GM18499 (cell line): ENCODE data around the gene RNF38.
"Not testable (repeated sequence)": the region's sequence is repeated elsewhere in the genome, so short reads cannot be mapped to it uniquely, and the experiment has no call there.

Experiments used
- ATAC-seq: cut with Tn5 transposase; IDR thresholded peaks from one replicate; pipeline ENCODE4 v1.9.1; 2021; ENCODE audit warnings: moderate number of reproducible peaks; ENCODE audit not compliant: insufficient read depth, unreplicated experiment

RNF38 gene

DNA sequence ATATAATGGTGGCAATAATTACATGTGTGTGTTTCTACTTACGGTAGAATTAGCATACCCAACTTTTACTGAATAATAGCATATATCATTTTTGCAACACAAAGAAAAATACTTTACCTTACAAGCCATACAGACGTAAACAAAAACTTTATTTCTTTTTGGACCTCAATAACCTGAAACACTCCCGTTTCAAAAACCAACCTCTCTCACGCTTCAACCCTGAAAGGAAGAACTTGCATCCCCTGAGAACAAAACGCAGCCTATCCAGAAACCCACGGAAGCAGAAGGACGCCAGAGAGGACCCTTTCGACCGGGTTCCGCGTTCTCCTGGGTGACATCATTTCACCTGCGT, at the start of gene RNF38:
Gene RNF38, minus strand, starts transcription at position 290 of the 352 bp plus-strand sequence. Its CDS starts 161 bp downstream, at position 129.
- no peak for ATAC-seq

DNA sequence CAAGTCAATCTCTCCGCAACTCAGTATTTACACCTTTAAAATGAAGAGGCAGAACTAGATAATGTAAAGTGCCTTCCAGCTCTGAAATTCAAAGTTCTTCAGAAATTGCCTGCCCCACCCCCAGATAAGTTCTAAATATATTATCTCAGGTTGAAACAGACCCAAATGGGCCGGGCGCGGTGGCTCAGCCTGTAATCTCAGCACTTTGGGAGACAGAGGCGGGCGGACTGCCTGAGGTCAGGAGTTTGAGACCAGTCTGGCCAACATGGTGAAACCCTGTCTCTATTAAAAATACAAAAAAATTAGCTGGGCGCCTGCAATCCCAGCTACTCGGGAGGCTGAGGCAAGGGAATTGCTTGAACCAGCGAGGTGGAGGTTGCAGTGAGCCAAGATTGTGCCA, 48.5 kb upstream of the RNF38 start:
- not testable (repeated sequence) for ATAC-seq

DNA sequence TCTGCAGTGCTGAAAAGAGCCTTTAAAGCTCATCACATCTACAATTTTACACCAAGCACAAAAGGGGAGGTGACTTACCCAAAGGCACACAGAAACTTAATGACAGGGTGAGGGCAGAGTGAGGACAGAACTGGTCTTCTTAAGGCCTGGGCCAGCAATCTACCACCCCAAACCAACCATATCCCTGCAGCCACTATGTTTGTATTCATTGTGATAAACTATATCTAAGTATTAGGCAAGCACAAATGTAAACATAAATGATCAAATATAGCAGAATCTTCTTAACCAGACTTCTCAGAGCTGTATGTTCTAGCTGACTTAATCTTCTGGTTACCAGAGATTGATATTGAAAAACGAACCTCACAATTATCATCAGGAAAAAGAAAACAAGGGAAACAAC, 47.9 kb upstream of the RNF38 start:
- no peak for ATAC-seq

DNA sequence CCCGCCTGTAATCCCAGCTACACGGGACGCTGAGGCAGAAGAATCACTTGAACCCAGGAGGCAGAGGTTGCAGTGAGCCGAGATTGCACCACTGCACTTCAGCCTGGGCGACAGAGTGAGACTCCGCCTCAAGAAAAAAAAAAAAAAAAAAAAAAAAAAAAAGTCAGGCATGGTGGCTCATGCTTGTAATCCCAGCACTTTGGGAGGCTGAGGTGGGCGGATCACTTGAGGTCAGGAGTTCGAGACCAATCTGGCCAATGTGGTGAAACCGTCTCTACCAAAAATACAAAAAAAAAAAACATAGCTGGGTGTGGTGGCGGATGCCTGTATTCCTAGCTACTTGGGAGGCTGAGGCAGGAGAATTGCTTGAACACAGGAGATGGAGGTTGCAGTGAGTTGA, 46.6 kb upstream of the RNF38 start:
- not testable (repeated sequence) for ATAC-seq

DNA sequence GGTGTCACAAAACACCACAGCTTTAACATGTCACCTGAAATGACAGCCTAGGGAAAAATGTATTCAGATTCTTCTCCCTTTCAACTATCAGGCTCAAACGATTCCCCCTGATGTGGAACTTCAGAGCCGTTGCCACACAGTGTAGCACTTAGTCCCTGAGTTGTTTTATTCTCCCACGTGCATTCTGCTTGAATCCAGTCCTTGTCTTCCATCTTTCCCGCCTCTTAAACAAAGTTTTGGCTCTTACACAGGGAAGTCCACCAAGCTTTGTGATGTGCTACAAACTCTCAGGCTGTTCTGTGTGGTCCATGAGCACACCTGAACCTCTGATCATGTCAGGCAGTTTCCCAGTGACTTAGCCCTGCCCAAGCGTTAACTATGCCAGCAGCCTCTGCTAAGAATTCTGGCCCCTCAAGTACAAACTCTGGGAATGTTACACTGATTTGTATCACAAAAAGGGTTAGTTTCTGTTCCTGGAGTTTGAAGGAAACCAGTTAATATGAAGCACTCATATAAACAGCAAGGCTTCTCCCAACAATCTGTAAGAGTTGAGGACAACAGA, 45.8 kb upstream of the RNF38 start:
- no peak for ATAC-seq

DNA sequence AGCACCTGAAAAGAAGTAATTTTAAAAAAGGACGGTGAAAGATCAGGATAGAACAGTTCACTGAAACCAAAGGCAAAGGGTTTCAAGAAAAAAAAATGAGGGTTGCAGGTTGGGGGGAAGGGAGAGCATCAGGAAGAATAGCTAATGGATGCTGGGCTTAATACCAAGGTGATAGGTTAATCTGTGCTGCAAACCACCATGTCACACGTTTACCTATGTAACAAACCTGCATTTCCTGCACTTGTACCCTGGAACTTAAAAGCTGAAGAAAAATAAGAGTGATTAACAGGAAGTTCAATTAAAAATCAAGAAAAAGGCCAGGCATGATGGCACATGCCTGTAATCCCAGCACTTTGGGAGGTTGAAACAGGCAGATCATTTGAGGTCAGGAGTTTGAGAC, 44.1 kb upstream of the RNF38 start:
- ATAC-seq, result no peak

DNA sequence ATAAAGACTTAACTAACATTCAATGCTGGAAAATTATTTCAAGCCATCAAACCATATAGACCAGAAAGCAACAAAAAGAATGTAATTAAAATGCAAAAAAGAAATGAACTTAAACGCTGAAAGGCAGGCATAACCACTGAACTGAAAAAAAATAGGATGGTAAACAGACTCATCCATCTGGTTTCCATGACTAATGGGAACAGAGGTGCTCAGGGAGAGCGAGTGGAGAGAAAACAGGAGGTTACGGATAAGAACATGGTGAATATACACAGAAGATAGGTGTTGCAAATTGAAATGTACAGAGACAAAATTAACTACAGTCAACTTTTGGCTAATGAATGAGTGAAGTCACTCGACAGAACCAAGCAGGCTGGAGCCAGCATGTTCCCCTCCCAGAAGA, 43.5 kb upstream of the RNF38 start:
- ATAC-seq, result no peak

DNA sequence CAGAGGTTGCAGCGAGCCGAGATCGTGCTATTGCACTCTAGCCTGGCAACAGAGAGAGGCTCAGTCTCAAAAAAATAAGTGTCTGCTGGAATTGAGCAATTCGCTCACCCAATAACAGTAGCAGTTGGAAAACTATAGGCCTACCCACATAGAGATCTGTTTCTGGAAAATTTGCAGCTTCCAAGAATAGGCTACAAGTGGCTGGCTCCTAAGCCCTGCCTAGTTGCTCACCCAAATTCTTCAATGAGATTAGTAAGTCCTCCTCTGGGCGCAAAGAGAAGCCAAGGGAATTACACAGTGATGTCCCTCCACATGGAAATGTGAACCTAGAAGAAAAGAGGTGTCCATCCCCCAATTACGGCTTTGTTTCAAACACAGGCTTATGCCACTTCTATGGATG, 42.6 kb upstream of the RNF38 start:
- ATAC-seq, result no peak

DNA sequence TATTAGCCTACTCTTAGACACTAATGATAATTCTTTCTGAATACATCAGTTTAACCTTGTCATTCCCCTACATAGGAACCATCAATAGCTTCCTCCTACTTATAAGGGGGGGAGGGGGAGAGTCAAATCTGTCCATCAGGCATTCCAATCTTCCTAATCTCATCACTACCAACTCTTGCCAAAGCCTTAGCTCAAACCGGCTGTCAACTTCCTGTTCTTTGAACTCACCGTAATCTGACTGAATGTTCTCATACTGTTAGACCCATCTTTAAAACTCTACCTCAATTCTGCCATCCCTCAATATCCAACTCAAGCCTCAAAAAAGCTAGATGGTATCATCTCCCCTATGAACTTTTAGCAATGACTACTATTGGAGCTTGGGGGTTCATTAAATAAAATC, 41.9 kb upstream of the RNF38 start:
- no peak for ATAC-seq

DNA sequence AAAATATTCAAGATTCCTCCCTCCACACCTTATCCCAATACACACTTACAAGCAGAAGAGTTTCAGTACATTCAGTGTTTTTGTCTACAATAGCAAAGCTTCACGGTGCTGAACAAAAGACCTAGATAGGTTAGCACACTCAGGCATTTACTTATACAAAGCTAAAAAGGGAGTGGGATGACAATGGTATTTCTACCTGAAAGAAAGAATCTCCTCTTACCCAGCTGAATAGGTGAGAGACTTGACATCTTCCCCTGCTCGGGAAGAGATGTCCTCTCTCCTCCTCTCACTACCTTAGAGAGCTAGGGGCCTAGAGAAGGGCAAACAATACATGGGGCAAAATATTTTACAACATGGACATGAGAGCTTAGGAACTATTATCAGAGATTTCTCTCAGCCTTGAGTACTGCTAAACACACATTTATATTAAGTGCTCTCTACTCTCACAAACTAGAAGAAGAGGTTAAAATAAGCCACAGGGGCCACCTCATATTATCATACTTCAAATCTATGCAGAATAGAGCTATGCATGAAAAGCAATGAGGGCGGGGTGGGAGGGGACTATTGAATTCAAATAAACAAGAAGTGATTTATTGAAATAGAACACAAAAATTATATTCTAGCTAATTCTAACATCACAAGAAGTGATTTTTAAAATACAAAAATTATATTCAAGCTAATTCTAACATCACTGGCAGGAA, 38.6 kb upstream of the RNF38 start:
- no peak for ATAC-seq

DNA sequence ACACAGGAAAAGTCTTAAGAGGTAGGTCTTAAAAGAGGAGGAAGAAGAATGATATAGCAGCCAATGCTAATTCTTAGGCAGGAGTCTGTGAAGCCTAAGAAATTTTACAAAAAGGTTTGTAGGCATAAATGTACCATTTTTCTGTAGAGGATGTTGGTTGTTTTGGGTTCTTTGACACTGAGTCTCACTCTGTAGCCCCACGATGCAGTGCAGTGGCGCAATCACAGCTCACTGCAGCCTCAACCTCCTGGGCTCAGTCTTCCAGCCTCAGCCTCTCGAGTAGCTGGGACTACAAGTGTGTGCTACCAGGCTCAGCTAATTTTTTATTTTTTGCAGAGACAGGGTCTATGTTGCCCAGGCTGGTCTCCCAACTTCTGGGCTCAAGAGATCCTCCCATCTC, 37.7 kb upstream of the RNF38 start:
- ATAC-seq, result no peak

DNA sequence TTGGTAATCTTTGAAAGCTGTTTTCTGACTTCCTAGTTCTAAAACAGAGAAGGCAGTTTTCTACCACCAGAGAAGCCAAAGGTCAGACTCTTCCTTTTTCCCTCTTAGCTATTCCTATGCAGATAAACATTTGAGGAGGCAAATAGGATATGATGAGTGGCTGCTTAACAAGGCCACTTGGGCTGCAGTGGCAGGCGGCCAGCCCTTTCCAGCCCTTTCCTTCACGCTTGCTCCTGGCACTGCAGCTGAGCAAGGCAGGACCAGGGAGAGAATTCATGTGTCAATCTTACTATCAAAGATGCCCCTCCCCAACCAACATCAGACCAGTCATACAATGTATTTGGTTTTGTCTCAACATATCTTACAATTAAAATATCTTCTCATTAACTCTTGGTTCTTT, 36.8 kb upstream of the RNF38 start:
- no peak for ATAC-seq

DNA sequence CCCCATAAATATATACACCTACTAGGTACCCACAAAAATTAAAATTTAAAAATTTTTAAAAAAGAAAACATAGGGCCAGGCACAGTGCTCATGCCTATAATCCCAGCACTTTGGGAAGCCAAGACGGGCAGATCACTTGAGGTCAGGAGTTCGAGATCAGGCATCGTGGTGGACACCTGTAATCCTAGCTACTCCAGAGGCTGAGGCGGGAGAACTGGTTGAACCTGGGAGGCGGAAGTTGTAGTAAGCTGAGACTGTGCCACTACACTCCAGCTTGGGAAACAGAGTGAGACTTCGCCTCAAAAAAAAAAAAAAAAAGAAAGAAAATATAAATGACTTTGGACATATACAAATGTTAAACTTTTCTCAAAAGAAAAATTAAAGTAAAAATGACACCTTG, 33.3 kb upstream of the RNF38 start:
- no peak for ATAC-seq

DNA sequence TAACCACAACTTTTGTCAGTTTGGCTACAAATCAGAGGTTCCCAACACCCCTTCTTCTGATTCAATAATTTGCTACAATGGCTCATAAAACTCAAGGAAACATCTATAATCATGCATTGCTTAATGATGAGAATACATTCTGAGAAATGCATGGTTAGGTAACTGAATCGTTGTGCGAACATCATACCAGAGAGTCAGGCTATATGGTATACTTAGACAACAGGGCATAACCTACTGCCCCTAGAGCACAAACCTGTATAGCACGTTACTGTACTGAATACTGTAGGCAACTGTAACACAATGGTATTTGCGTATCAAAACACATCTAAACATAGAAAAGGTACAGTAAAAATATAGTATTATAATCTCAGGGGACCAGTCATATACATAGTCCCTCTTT, 31.0 kb upstream of the RNF38 start:
- no peak for ATAC-seq

DNA sequence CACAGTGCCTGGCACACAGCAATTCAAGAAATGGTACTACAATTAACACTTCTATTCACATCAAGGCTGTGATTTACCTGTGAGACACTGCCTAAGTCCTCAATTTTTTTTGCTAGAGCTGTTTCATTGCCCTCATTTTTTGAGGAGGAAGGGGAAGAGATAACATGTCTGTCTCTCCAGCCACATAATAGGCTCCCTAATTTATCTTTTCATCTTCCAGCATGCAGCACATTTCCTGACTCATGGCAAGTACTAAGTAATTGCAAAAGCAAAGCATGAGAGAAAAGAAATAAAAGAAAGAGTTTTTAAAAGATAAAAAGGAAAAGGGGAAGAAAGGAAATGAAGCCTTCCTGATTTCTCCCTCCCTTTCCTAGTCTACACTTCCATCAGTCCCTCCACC, 26.9 kb upstream of the RNF38 start:
- ATAC-seq, result no peak

DNA sequence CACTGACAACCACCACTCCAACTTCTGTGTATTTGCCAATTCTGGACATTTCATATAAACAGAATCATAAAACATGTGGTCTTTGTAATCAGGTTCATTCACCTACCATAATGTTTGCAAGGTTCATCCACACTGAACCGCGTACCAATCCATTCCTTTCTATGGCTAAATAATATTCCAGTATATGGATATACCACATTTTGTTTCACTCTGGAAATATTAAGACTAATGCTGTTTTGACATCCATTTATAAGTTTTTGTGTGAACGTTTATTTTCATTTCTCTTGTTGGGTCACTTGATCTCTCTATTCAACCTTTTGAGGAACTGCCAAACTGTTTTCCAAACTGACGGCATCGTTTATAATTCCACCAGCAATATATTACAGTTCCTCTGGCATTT, 26.3 kb upstream of the RNF38 start:
- no peak for ATAC-seq

DNA sequence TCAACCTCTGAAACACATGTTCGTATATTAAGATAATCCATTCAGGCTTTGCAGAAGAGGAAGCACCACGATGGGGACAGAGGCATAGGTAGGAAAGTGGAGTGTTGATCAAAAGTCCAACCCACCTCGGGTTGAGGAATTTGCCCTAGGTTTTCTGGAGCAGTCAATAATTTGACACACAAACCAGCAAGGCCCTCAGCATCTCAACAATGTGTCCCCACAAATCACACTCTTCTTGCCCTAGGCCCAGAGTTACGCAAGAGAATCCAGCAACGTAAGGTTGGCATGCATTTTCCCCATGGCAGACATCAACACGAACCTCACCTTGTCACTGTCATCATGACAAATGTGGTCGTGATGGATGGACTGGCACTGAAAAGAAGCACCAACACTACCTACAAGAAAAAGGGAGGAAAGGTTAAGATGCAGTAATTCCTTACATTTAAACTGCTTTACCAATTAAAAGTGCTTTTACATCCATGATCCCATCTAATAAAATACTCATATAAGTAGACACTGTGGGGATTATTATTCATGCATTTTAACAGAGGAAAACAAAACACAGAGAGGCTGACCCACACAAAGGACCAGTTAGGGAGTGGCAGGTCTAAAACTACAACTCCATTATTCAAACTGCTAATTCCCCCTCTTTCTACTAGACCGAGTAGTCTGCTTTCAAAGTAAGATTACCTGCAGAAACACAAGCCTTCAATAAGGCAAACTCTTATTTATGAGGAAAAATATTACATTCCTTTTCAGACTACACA, 24.4 kb upstream of the RNF38 start:
- ATAC-seq, result no peak

DNA sequence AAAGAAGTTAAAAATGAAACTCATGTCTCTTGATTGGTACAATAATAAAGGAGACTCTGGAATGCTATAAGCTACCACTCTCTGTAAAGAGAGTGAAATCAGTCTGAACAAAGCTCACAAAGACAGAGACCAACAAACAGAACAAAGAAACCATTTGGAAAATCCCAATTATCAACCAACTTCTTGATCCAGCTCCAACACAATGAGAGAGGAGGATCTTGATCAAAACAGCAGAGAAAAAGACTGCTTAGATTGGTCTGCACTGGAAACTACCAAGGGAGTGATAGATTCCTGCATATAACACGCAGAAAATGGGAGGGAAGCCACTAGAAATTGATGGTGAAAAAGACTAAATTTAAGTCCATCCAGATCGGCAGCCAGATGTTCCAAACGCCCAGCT, 23.1 kb upstream of the RNF38 start:
- ATAC-seq, result no peak

DNA sequence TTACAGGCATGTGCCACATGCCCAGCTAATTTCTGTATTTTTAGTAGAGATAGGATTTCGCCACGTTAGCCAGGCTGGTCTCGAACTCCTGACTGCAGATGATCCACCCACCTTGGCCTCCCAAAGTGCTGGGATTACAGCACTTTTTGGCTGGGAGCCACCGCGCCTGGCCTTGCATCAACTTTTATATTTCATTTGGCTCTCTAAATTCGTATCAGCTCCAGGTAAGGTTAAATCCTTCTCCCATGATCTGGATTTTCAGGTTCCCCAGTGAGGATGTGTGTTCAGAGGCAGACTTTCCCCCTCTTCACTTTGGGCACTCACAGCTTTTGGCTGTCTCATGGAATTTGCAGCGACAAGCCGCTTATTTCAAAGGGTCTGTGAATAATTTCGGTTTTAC, 16.8 kb upstream of the RNF38 start:
- ATAC-seq, result no peak

DNA sequence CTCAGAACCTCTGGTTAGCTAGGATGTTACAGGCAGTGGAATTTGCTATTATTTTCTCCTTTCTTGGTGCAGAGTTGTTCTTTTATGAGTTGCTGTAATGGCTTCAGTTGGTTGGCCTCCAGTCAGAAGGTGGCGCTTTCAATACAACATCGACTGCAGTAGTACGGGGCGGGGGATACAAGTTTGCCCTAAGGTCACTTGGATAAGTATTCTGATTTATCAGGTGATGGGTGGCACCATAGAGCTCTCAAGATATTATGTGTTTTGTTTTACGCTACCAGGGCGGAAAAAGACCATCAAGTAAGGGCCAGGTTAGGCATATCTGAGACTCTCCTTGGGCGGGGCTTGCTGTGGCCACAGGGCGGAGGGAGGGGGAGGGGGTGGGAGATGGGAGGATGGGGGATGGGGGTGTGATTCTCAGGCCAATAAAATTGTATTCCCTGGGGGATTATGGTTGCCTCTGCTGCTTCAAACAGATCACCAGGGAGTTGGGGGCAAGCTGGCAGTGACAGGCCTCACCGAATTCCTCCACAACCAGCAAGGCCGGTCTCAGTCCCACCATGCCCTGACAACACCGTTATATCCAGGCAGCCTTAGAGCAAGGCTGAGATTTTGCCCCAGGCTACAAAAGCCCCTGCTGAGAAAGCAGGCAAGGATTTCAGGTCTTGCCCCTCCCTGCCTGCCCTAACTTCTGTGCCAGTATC, 15.9 kb upstream of the RNF38 start:
- ATAC-seq, result no peak

DNA sequence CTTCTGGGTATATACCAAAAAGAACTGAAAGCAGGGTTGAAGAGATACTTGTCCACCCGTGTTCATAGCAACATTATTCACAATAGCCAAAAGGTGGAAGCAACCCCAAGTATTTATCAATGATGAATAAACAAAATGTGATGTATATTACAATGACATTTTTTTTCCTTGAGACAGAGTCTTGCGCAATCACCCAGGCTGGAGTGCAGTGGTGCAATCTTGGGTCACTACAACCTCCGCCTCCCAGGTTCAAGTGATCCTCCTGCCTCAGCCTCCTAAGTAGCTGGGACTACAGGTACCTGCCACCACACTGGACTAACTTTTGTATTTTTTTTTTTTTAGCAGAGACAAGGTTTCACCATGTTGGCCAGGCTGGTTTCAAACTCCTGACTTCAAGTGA, 11.3 kb upstream of the RNF38 start:
- not testable (repeated sequence) for ATAC-seq
